K562 (cell line): ENCODE measurements around the gene TMCC2. TPM values are rescaled to one million over a fixed set of nuclear protein-coding genes. Genes with fewer than 3 reads are reported as not detected.

Experiments
- BCOR ChIP-seq: fragments of 450-650 bp; IDR thresholded peaks from 2 replicates; pipeline ENCODE4 v1.6.1; 2016
- CBFA2T2 ChIP-seq: fragments of 450-650 bp; conservative IDR thresholded peaks from 2 replicates; pipeline ENCODE4 v1.6.1; 2017; ENCODE audit warnings: mild to moderate bottlenecking
- DEAF1 ChIP-seq: fragments of 450-650 bp; formaldehyde crosslinking; IDR thresholded peaks from 2 replicates; pipeline ENCODE4 v1.4.0; 2020; ENCODE audit warnings: mild to moderate bottlenecking, moderate library complexity
- DPF2 ChIP-seq: fragments of 450-650 bp; IDR thresholded peaks from 2 replicates; pipeline ENCODE4 v1.6.1; 2016
- E2F1 ChIP-seq: sonication (generic); formaldehyde crosslinking; IDR thresholded peaks from 2 replicates; pipeline ENCODE4 v1.8.1; 2023; ENCODE audit warnings: mild to moderate bottlenecking, missing genetic modification reagents, moderate library complexity
- EWSR1 ChIP-seq: fragments of 450-650 bp; IDR thresholded peaks from 2 replicates; pipeline ENCODE4 v1.6.1; 2018; ENCODE audit warnings: borderline replicate concordance, mild to moderate bottlenecking, low read depth, moderate library complexity; ENCODE audit not compliant: partially characterized antibody
- FOS ChIP-seq: IDR thresholded peaks from 3 replicates; pipeline ENCODE4 v1.6.1; 2011; ENCODE audit not compliant: insufficient read length; ENCODE audit errors: extremely low read depth
- FOXK1 ChIP-seq: sonication (generic); formaldehyde crosslinking; IDR thresholded peaks from 2 replicates; pipeline ENCODE4 v1.8.0; 2022; ENCODE audit warnings: missing genetic modification reagents, mild to moderate bottlenecking, borderline replicate concordance
- HINFP ChIP-seq: fragments of 450-650 bp; conservative IDR thresholded peaks from 2 replicates; pipeline ENCODE4 v1.6.1; 2016; ENCODE audit warnings: missing genetic modification characterization, low read depth, mild to moderate bottlenecking, control low read depth, missing compliant biosample characterization
- JUN ChIP-seq, 2 experiments: sonication (generic) in 1 of 2; formaldehyde crosslinking in 1 of 2; IDR thresholded peaks; 2 replicates each; pipeline versions ENCODE4 v1.6.1 to v1.8.0; 2012 to 2022; ENCODE audit warnings: borderline replicate concordance in 2 of 2, mild to moderate bottlenecking in 2 of 2, improper control_type of control experiment in 1 of 2, low read depth in 1 of 2, low read length in 1 of 2, missing genetic modification reagents in 1 of 2
- KDM2B ChIP-seq: fragments of 250-450 bp; sonication (Bioruptor Pico); IDR thresholded peaks from 2 replicates; pipeline ENCODE4 v1.8.0; 2021; ENCODE audit warnings: mild to moderate bottlenecking, moderate library complexity
- MED1 ChIP-seq: sonication (generic); formaldehyde crosslinking; IDR thresholded peaks from 2 replicates; pipeline ENCODE4 v1.8.1; 2023; ENCODE audit warnings: missing genetic modification reagents, borderline replicate concordance
- PHB2 ChIP-seq: fragments of 450-650 bp; IDR thresholded peaks from 2 replicates; pipeline ENCODE4 v1.6.1; 2017; ENCODE audit warnings: low read depth
- POLR3A ChIP-seq: IDR thresholded peaks from 2 replicates; pipeline ENCODE4 v1.6.1; 2011; ENCODE audit warnings: borderline replicate concordance, mild to moderate bottlenecking, moderate library complexity; ENCODE audit not compliant: insufficient read length, insufficient read depth; ENCODE audit errors: extremely low read depth
- PRPF4 ChIP-seq: fragments of 200-400 bp; formaldehyde crosslinking; IDR thresholded peaks from one replicate; pipeline ENCODE4 v1.6.1; 2017; ENCODE audit warnings: low read length, low read depth, mild to moderate bottlenecking; ENCODE audit not compliant: insufficient read depth, poor library complexity, severe bottlenecking
- RCOR1 ChIP-seq, 2 experiments: IDR thresholded peaks; 2 replicates each; pipeline ENCODE4 v1.6.1; 2012; ENCODE audit warnings: low read depth in 2 of 2, low read length in 2 of 2, borderline replicate concordance in 1 of 2, improper control_type of control experiment in 1 of 2
- SAFB ChIP-seq: fragments of 200-400 bp; formaldehyde crosslinking; IDR thresholded peaks from 2 replicates; pipeline ENCODE4 v1.6.1; 2017; ENCODE audit warnings: low read depth, low read length, borderline replicate concordance
- SMAD4 ChIP-seq: fragments of 250-450 bp; sonication (Bioruptor Pico); conservative IDR thresholded peaks from 2 replicates; pipeline ENCODE4 v1.8.0; 2021; ENCODE audit warnings: inconsistent platforms, mild to moderate bottlenecking, moderate library complexity
- SP1 ChIP-seq: sonication (generic); formaldehyde crosslinking; IDR thresholded peaks from 2 replicates; pipeline ENCODE4 v1.8.1; 2022; ENCODE audit warnings: mild to moderate bottlenecking, missing genetic modification reagents
- SP2 ChIP-seq: IDR thresholded peaks from 2 replicates; pipeline ENCODE4 v1.6.1; 2011; ENCODE audit warnings: mild to moderate bottlenecking, low read depth, low read length, moderate library complexity; ENCODE audit not compliant: poor library complexity, severe bottlenecking; ENCODE audit errors: extremely low read depth
- STAT5A ChIP-seq: IDR thresholded peaks from 2 replicates; pipeline ENCODE4 v1.6.1; 2012; ENCODE audit warnings: low read length, inconsistent platforms, borderline replicate concordance
- TCF7L2 ChIP-seq: fragments of 150-350 bp; IDR thresholded peaks from 2 replicates; pipeline ENCODE4 v1.6.1; 2016; ENCODE audit warnings: low read depth, mild to moderate bottlenecking, low read length, moderate library complexity
- U2AF2 ChIP-seq: fragments of 200-400 bp; formaldehyde crosslinking; optimal IDR thresholded peaks from 2 replicates; pipeline ENCODE3; 2017; ENCODE audit warnings: low read depth, mild to moderate bottlenecking, low read length
- WHSC1 ChIP-seq: IDR thresholded peaks from one replicate; pipeline ENCODE4 v1.6.1; 2012; ENCODE audit warnings: low read length, control low read depth, inconsistent platforms
- XRCC4 ChIP-seq: IDR thresholded peaks from one replicate; pipeline ENCODE4 v1.6.1; 2011; ENCODE audit not compliant: insufficient read depth, insufficient read length; ENCODE audit errors: extremely low read depth
- ZBTB8A ChIP-seq: fragments of 450-650 bp; IDR thresholded peaks from 2 replicates; pipeline ENCODE4 v1.6.1; 2018; ENCODE audit warnings: mild to moderate bottlenecking, moderate library complexity; ENCODE audit not compliant: partially characterized antibody
- polyA plus RNA-seq, 8 experiments: library from polyadenylated mRNA; depleted of rRNA in 4 of 8; stranded (reverse) in 5 of 8; unstranded in 3 of 8; fragments of >200 nt; fragmentation: Nextera tagmentation in 2 of 8; fragmentation: Illumina TruSeq in 1 of 8; extraction: Ambion mirVana in 2 of 8; extraction: Trizol in 1 of 8; gene quantifications; 2 replicates each; pipeline versions ENCODE4 v1.2.1 to v1.2.3, GENCODE V29; 2011 to 2014; ENCODE audit warnings: inconsistent platforms in 1 of 8, missing spikeins in 1 of 8
- total RNA-seq, 7 experiments: library from RNA; depleted of rRNA in 6 of 7; stranded (reverse); fragments of >200 nt in 6 of 7; fragmentation: Illumina TruSeq in 2 of 7; extraction: Trizol in 2 of 7; gene quantifications; 2 replicates each; pipeline versions ENCODE4 v1.2.1 to v1.2.3, GENCODE V29; 2011 to 2021; ENCODE audit warnings: low replicate concordance in 1 of 7

The TMCC2 gene
- total and polyA plus RNA-seq, 9 of the 15 experiments (the other 6 are each of a cell fraction or from before 2014, with no cell fraction given), result 0.06 to 1.8 (median 0.98) TPM

GRCh38 chr1:205208811-205209210, 18.9 kb upstream of the TMCC2 start (continued):
- peak in 1 of 2 experiments; percentile 41; a peak in 1 of 4 replicates for TF ChIP-seq RCOR1 (IDR thresholded peaks at IDR 0.05; ENCODE audit: borderline replicate concordance in 1 of 2, low read depth in 2 of 2, low read length in 2 of 2)
- no peak for TF ChIP-seq FOXK1 (CRISPR knock-in tag)
- no peak for TF ChIP-seq MED1
- TF ChIP-seq SMAD4 (CRISPR knock-in tag), result no peak
- no peak for TF ChIP-seq DEAF1 (CRISPR knock-in tag)
- no peak for TF ChIP-seq KDM2B
- TF ChIP-seq WHSC1, result no peak
- no peak for TF ChIP-seq SP2
- no peak for TF ChIP-seq EWSR1
- TF ChIP-seq CBFA2T2, result peak; percentile 62
- TF ChIP-seq E2F1 (CRISPR knock-in tag), result no peak
- no peak for TF ChIP-seq PHB2
- TF ChIP-seq POLR3A, result no peak
- TF ChIP-seq SAFB, result no peak
- 0 out of 2 replicates have a peak, but pooled peaks have one; percentile 24 for TF ChIP-seq STAT5A
- no peak for TF ChIP-seq XRCC4
- TF ChIP-seq PRPF4, result no peak
- no peak for TF ChIP-seq ZBTB8A
- no peak for TF ChIP-seq HINFP
- TF ChIP-seq FOS, result no peak
- TF ChIP-seq BCOR, result no peak
- TF ChIP-seq JUN (IDR thresholded peaks at IDR 0.05; ENCODE audit: borderline replicate concordance, low read depth, low read length), result no peak
- no peak for TF ChIP-seq JUN (CRISPR knock-in tag; IDR thresholded peaks at IDR 0.05; ENCODE audit: borderline replicate concordance)
- peak; percentile 58 for TF ChIP-seq DPF2
- no peak for TF ChIP-seq SP1 (CRISPR knock-in tag)
- no peak for TF ChIP-seq TCF7L2
- TF ChIP-seq U2AF2, result no peak
